CD4-positive, alpha-beta memory T cell (primary cell): Measurements from ENCODE around the gene KIAA1755. TPM values are rescaled to one million over a fixed set of nuclear protein-coding genes. Genes with fewer than 3 reads are reported as not detected.
"Not testable (repeated sequence)": the region's sequence is repeated elsewhere in the genome, so short reads cannot be mapped to it uniquely, and the experiment has no call there.

Experiments used
- CTCF ChIA-PET: fragments of 350-600 bp; sonication (Branson Sonifier 250); formaldehyde crosslinking; loops from one replicate; lab custom pipeline; 2021; ENCODE audit warnings: inconsistent platforms; ENCODE audit not compliant: partially characterized antibody; lab: Charles Lee
- POLR2A ChIA-PET: fragments of 350-600 bp; sonication (Branson Sonifier 250); formaldehyde crosslinking; loops from one replicate; lab custom pipeline; 2021; ENCODE audit not compliant: partially characterized antibody; lab: Charles Lee
- DNase-seq, 5 donors: peaks; one replicate each; pipeline versions ENCODE4 v3.0.0 to v3.0.0-alpha.2; 2020 to 2022; ENCODE audit warnings: mixed read lengths in 1 of 5
- H3K27ac ChIP-seq: one replicate; pipeline ENCODE4 v1.7.0; 2013; ENCODE audit warnings: low read depth, low read length
- H3K27me3 ChIP-seq: 2 replicates; pipeline ENCODE4 v1.7.0; 2013; ENCODE audit warnings: mild to moderate bottlenecking, low read length, moderate library complexity; ENCODE audit not compliant: insufficient read depth
- H3K36me3 ChIP-seq: 2 replicates; pipeline ENCODE4 v1.7.0; 2013; ENCODE audit warnings: mild to moderate bottlenecking, low read length, moderate library complexity; ENCODE audit not compliant: insufficient read depth
- H3K4me1 ChIP-seq: 2 replicates; pipeline ENCODE4 v1.7.0; 2013; ENCODE audit warnings: mild to moderate bottlenecking, low read length, moderate library complexity; ENCODE audit not compliant: insufficient read depth
- H3K4me3 ChIP-seq, 2 donors: one replicate each; pipeline ENCODE4 v1.7.0; 2013; ENCODE audit warnings: low read length in 2 of 2, mild to moderate bottlenecking in 1 of 2
- H3K9me3 ChIP-seq, 2 donors: one replicate each; pipeline ENCODE4 v1.7.0; 2013; ENCODE audit warnings: low read length in 2 of 2, control low read depth in 1 of 2; ENCODE audit not compliant: control insufficient read depth in 1 of 2
- H3K27ac Mint-ChIP-seq, 7 donors: one replicate each; pipeline ENCODE4 v1.8.0; 2020 to 2021; ENCODE audit warnings: mixed read lengths in 7 of 7, mild to moderate bottlenecking in 6 of 7, inconsistent platforms in 3 of 7, moderate library complexity in 3 of 7
- H3K27me3 Mint-ChIP-seq, 2 donors: one replicate each; pipeline ENCODE4 v1.8.0; 2020 to 2021; ENCODE audit warnings: mixed read lengths in 2 of 2
- H3K36me3 Mint-ChIP-seq, 2 donors: one replicate each; pipeline ENCODE4 v1.8.0; 2020 to 2021; ENCODE audit warnings: mixed read lengths in 2 of 2, inconsistent platforms in 1 of 2, mild to moderate bottlenecking in 1 of 2
- H3K4me1 Mint-ChIP-seq, 4 donors: one replicate each; pipeline ENCODE4 v1.8.0; 2020 to 2021; ENCODE audit warnings: mixed read lengths in 4 of 4, mild to moderate bottlenecking in 1 of 4
- H3K4me3 Mint-ChIP-seq, 8 donors: one replicate each; pipeline ENCODE4 v1.8.0; 2020 to 2021; ENCODE audit warnings: mixed read lengths in 8 of 8, mild to moderate bottlenecking in 7 of 8, moderate library complexity in 6 of 8, inconsistent platforms in 3 of 8
- H3K9me3 Mint-ChIP-seq, 8 donors: one replicate each; pipeline ENCODE4 v1.8.0; 2020 to 2021; ENCODE audit warnings: mixed read lengths in 8 of 8, mild to moderate bottlenecking in 5 of 8, inconsistent platforms in 3 of 8, moderate library complexity in 1 of 8
- intact Hi-C: fragments of 100-400 bp; cut with micrococcal nuclease; formaldehyde crosslinking; loops from one replicate; pipeline ENCODE4 v1.15.1; 2023
- polyA plus RNA-seq, 2 donors: library from polyadenylated mRNA; unstranded; fragments of 300-500 nt; fragmentation: Illumina TruSeq; gene quantifications; one replicate each; pipeline ENCODE4 v1.2.3, GENCODE V29; 2021
- total RNA-seq, 2 experiments: library from RNA; stranded (reverse); gene quantifications; one replicate each; pipeline ENCODE4 v1.2.3, GENCODE V29; 2021

Gene KIAA1755
- total and polyA plus RNA-seq, 4 experiments from 2014 or later: not detected

- Mint-ChIP-seq H3K4me1 (peaks cover 0 to 5% (median 4%) of the 10 kb centered on the region in 4 donors), H3K4me3 (peak overlapping the region in 1 of 8 donors; percentile 7), H3K9me3 (peaks cover 0 to 1% (median 0%) of the 10 kb centered on the region in 8 donors), H3K36me3 (no peaks in the 10 kb centered on the region), H3K27ac (no peak overlapping the region), H3K27me3 (peaks cover 34 to 43% of the 10 kb centered on the region in 2 donors)
- Histone ChIP-seq H3K27ac (no peak overlapping the region), H3K9me3 (no peaks in the 10 kb centered on the region), H3K27me3 (peaks cover 11% of the 10 kb centered on the region), H3K36me3 (no peaks in the 10 kb centered on the region), H3K4me3 (no peak overlapping the region), H3K4me1 (no peaks in the 10 kb centered on the region)
- ChIA-PET POLR2A (no interaction called here), CTCF (no interaction called here)
- DNase-seq: no peak
- intact Hi-C loops: no loop called here
Observed at GRCh38 chr20:38260025-38260377, 534 bp downstream of the KIAA1755 start.

GRCh38 chr20:38258545-38259215 is 1.9 kb downstream of the KIAA1755 start:
- Mint-ChIP-seq H3K9me3 (peaks cover 0 to 1% (median 0%) of the 10 kb centered on the region in 8 donors), H3K27me3 (peaks cover 31 to 39% of the 10 kb centered on the region in 2 donors), H3K27ac (no peak overlapping the region), H3K4me1 (peaks cover 0 to 5% (median 4%) of the 10 kb centered on the region in 4 donors), H3K36me3 (no peaks in the 10 kb centered on the region), H3K4me3 (no peak overlapping the region)
- Histone ChIP-seq H3K36me3 (no peaks in the 10 kb centered on the region), H3K27ac (no peak overlapping the region), H3K9me3 (no peaks in the 10 kb centered on the region), H3K27me3 (peaks cover 5% of the 10 kb centered on the region), H3K4me1 (no peaks in the 10 kb centered on the region), H3K4me3 (no peak overlapping the region)
- POLR2A ChIA-PET: no interaction called here
- CTCF ChIA-PET: no interaction called here
- intact Hi-C loops: no loop called here
- no peak for DNase-seq

GRCh38 chr20:38256966-38257365 is 3.6 kb downstream of the KIAA1755 start:
- no peak overlapping the region for H3K4me3 Mint-ChIP-seq
- H3K4me3 ChIP-seq: no peak overlapping the region
- peak overlapping the region in 1 of 7 donors; percentile 1 for H3K27ac Mint-ChIP-seq
- no peaks in the 10 kb centered on the region for H3K36me3 ChIP-seq
- H3K27me3 Mint-ChIP-seq: peaks cover 27 to 30% of the 10 kb centered on the region in 2 donors
- POLR2A ChIA-PET: no interaction called here
- no peaks in the 10 kb centered on the region for H3K27me3 ChIP-seq
- H3K27ac ChIP-seq: no peak overlapping the region
- no peaks in the 10 kb centered on the region for H3K36me3 Mint-ChIP-seq
- peaks cover 0 to 5% (median 4%) of the 10 kb centered on the region in 4 donors for H3K4me1 Mint-ChIP-seq
- no peaks in the 10 kb centered on the region for H3K9me3 ChIP-seq
- intact Hi-C loops: no loop called here
- no peaks in the 10 kb centered on the region for H3K4me1 ChIP-seq
- CTCF ChIA-PET: no interaction called here
- H3K9me3 Mint-ChIP-seq: peaks cover 0 to 1% (median 0%) of the 10 kb centered on the region in 8 donors
- no peak for DNase-seq

GRCh38 chr20:38256021-38256420 is 4.5 kb downstream of the KIAA1755 start:
- peaks cover 24 to 27% of the 10 kb centered on the region in 2 donors for H3K27me3 Mint-ChIP-seq
- H3K4me3 Mint-ChIP-seq: no peak overlapping the region
- Histone ChIP-seq H3K36me3 (no peaks in the 10 kb centered on the region), H3K4me3 (no peak overlapping the region), H3K4me1 (no peaks in the 10 kb centered on the region), H3K27me3 (no peaks in the 10 kb centered on the region), H3K9me3 (no peaks in the 10 kb centered on the region), H3K27ac (no peak overlapping the region)
- no peak overlapping the region for H3K27ac Mint-ChIP-seq
- H3K9me3 Mint-ChIP-seq: no peaks in the 10 kb centered on the region
- CTCF ChIA-PET: no interaction called here
- H3K36me3 Mint-ChIP-seq: no peaks in the 10 kb centered on the region
- DNase-seq: no peak
- POLR2A ChIA-PET: no interaction called here
- intact Hi-C loops: no loop called here
- H3K4me1 Mint-ChIP-seq: peaks cover 0 to 4% (median 3%) of the 10 kb centered on the region in 4 donors

GRCh38 chr20:38255393-38255792 is 5.1 kb downstream of the KIAA1755 start:
- Mint-ChIP-seq H3K36me3 (no peaks in the 10 kb centered on the region), H3K9me3 (no peaks in the 10 kb centered on the region), H3K4me3 (no peak overlapping the region), H3K27me3 (peaks cover 21 to 25% of the 10 kb centered on the region in 2 donors), H3K27ac (no peak overlapping the region), H3K4me1 (peaks cover 0 to 4% (median under 1%) of the 10 kb centered on the region in 4 donors)
- intact Hi-C loops: no loop called here
- ChIA-PET POLR2A (no interaction called here), CTCF (no interaction called here)
- DNase-seq: no peak
- H3K9me3 ChIP-seq: no peaks in the 10 kb centered on the region
- no peaks in the 10 kb centered on the region for H3K4me1 ChIP-seq
- no peak overlapping the region for H3K27ac ChIP-seq
- no peaks in the 10 kb centered on the region for H3K36me3 ChIP-seq
- no peaks in the 10 kb centered on the region for H3K27me3 ChIP-seq
- H3K4me3 ChIP-seq: no peak overlapping the region

- H3K36me3 ChIP-seq, H3K4me3 ChIP-seq, H3K9me3 Mint-ChIP-seq, DNase-seq, CTCF ChIA-PET, POLR2A ChIA-PET, H3K9me3 ChIP-seq, H3K4me3 Mint-ChIP-seq, intact Hi-C loops, H3K36me3 Mint-ChIP-seq, H3K27ac Mint-ChIP-seq, H3K27me3 ChIP-seq, H3K4me1 Mint-ChIP-seq, H3K27ac ChIP-seq, H3K4me1 ChIP-seq: not testable (repeated sequence)
- H3K27me3 Mint-ChIP-seq: peaks cover 15 to 19% of the 10 kb centered on the region in 2 donors
Observed at GRCh38 chr20:38254621-38255020, 5.9 kb downstream of the KIAA1755 start.

GRCh38 chr20:38253571-38253970 is 7.0 kb downstream of the KIAA1755 start:
- Mint-ChIP-seq H3K27ac (no peak overlapping the region), H3K4me3 (no peak overlapping the region), H3K27me3 (peaks cover 11 to 13% of the 10 kb centered on the region in 2 donors), H3K36me3 (no peaks in the 10 kb centered on the region), H3K9me3 (no peaks in the 10 kb centered on the region), H3K4me1 (no peaks in the 10 kb centered on the region)
- Histone ChIP-seq H3K4me3 (no peak overlapping the region), H3K36me3 (no peaks in the 10 kb centered on the region), H3K27ac (no peak overlapping the region), H3K27me3 (no peaks in the 10 kb centered on the region), H3K4me1 (no peaks in the 10 kb centered on the region), H3K9me3 (no peaks in the 10 kb centered on the region)
- DNase-seq: no peak
- CTCF ChIA-PET: no interaction called here
- POLR2A ChIA-PET: no interaction called here
- intact Hi-C loops: no loop called here
